H1 (cell line): Measurements from ENCODE around the gene STAT4. TPM values are rescaled to one million over a fixed set of nuclear protein-coding genes. Genes with fewer than 3 reads are reported as not detected.

ENCODE experiments used
- ASH2L ChIP-seq: fragments of 200-600, 300-600 bp; sonication (generic); IDR thresholded peaks from one replicate; pipeline ENCODE4 v1.7.1; 2017; ENCODE audit warnings: low read length
- GABPA ChIP-seq: IDR thresholded peaks from 2 replicates; pipeline ENCODE4 v1.6.1; 2011; ENCODE audit warnings: mild to moderate bottlenecking, low read length, moderate library complexity, borderline replicate concordance; ENCODE audit not compliant: insufficient read depth
- SRF ChIP-seq: IDR thresholded peaks from 2 replicates; pipeline ENCODE4 v1.6.1; 2011; ENCODE audit warnings: mild to moderate bottlenecking, low read depth, low read length, moderate library complexity
- TAF1 ChIP-seq: IDR thresholded peaks from 2 replicates; pipeline ENCODE4 v1.6.1; 2011; ENCODE audit warnings: mild to moderate bottlenecking, low read depth, low read length
- YY1 ChIP-seq: IDR thresholded peaks from 2 replicates; pipeline ENCODE4 v1.6.1; 2011; ENCODE audit warnings: low read depth, mild to moderate bottlenecking, low read length
- polyA plus RNA-seq, 7 experiments: library from polyadenylated mRNA; depleted of rRNA in 3 of 7; stranded (reverse) in 5 of 7; unstranded in 2 of 7; fragments of >200 nt in 5 of 7; fragments of 200-250 nt in 2 of 7; gene quantifications; 1 replicate in 5 of 7; 2 replicates in 1 of 7; 4 replicates in 1 of 7; pipeline versions ENCODE4 v1.2.1 to v1.2.3, GENCODE V29; 2011 to 2013; ENCODE audit warnings: missing spikeins in 2 of 7, mixed read lengths in 2 of 7
- total RNA-seq: library from RNA; stranded (reverse); fragmentation: NEBNext Ultra II Directional; extraction: Animal tissue kit (Norgen Biotek cat#: 25700); gene quantifications from 2 replicates; pipeline ENCODE4 v1.2.1, GENCODE V29; 2021
- TF ChIP-seq, protein P1 (sequence below): fragments of 300-600 bp; sonication (generic); IDR thresholded peaks from 2 replicates; pipeline ENCODE4 v1.7.1; 2012; ENCODE audit warnings: low read length, moderate library complexity, mild to moderate bottlenecking, inconsistent platforms; ENCODE audit not compliant: insufficient replicate concordance

STAT4 gene
- total and polyA plus RNA-seq, 2 of the 8 experiments (the other 6 are each of a cell fraction or from before 2014, with no cell fraction given) = 0.36 to 0.63 TPM

DNA sequence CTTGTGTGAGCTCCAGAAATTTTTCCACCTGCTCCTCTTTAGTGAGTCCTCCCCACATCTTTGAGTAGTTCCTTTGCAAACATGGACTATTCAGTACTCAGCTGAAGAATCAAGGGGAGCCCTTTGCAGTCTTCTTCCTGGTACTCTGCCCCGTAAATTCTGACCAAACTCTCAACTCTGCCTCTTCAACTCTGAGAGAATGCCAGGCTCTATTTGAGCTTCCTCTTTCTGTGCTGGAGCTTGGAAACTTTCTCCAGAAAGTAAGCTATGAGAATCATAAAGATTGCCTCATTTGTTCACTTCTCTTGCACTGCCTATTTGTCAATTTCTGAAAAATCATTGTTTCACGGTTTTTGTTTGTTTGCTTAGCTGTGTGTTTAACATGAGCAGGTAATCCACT lies 7.4 kb upstream of the STAT4 start (continued):
- TF ChIP-seq, protein P1, sequence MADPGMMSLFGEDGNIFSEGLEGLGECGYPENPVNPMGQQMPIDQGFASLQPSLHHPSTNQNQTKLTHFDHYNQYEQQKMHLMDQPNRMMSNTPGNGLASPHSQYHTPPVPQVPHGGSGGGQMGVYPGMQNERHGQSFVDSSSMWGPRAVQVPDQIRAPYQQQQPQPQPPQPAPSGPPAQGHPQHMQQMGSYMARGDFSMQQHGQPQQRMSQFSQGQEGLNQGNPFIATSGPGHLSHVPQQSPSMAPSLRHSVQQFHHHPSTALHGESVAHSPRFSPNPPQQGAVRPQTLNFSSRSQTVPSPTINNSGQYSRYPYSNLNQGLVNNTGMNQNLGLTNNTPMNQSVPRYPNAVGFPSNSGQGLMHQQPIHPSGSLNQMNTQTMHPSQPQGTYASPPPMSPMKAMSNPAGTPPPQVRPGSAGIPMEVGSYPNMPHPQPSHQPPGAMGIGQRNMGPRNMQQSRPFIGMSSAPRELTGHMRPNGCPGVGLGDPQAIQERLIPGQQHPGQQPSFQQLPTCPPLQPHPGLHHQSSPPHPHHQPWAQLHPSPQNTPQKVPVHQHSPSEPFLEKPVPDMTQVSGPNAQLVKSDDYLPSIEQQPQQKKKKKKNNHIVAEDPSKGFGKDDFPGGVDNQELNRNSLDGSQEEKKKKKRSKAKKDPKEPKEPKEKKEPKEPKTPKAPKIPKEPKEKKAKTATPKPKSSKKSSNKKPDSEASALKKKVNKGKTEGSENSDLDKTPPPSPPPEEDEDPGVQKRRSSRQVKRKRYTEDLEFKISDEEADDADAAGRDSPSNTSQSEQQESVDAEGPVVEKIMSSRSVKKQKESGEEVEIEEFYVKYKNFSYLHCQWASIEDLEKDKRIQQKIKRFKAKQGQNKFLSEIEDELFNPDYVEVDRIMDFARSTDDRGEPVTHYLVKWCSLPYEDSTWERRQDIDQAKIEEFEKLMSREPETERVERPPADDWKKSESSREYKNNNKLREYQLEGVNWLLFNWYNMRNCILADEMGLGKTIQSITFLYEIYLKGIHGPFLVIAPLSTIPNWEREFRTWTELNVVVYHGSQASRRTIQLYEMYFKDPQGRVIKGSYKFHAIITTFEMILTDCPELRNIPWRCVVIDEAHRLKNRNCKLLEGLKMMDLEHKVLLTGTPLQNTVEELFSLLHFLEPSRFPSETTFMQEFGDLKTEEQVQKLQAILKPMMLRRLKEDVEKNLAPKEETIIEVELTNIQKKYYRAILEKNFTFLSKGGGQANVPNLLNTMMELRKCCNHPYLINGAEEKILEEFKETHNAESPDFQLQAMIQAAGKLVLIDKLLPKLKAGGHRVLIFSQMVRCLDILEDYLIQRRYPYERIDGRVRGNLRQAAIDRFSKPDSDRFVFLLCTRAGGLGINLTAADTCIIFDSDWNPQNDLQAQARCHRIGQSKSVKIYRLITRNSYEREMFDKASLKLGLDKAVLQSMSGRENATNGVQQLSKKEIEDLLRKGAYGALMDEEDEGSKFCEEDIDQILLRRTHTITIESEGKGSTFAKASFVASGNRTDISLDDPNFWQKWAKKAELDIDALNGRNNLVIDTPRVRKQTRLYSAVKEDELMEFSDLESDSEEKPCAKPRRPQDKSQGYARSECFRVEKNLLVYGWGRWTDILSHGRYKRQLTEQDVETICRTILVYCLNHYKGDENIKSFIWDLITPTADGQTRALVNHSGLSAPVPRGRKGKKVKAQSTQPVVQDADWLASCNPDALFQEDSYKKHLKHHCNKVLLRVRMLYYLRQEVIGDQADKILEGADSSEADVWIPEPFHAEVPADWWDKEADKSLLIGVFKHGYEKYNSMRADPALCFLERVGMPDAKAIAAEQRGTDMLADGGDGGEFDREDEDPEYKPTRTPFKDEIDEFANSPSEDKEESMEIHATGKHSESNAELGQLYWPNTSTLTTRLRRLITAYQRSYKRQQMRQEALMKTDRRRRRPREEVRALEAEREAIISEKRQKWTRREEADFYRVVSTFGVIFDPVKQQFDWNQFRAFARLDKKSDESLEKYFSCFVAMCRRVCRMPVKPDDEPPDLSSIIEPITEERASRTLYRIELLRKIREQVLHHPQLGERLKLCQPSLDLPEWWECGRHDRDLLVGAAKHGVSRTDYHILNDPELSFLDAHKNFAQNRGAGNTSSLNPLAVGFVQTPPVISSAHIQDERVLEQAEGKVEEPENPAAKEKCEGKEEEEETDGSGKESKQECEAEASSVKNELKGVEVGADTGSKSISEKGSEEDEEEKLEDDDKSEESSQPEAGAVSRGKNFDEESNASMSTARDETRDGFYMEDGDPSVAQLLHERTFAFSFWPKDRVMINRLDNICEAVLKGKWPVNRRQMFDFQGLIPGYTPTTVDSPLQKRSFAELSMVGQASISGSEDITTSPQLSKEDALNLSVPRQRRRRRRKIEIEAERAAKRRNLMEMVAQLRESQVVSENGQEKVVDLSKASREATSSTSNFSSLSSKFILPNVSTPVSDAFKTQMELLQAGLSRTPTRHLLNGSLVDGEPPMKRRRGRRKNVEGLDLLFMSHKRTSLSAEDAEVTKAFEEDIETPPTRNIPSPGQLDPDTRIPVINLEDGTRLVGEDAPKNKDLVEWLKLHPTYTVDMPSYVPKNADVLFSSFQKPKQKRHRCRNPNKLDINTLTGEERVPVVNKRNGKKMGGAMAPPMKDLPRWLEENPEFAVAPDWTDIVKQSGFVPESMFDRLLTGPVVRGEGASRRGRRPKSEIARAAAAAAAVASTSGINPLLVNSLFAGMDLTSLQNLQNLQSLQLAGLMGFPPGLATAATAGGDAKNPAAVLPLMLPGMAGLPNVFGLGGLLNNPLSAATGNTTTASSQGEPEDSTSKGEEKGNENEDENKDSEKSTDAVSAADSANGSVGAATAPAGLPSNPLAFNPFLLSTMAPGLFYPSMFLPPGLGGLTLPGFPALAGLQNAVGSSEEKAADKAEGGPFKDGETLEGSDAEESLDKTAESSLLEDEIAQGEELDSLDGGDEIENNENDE = no peak
- TF ChIP-seq SRF (no peak), TAF1 (no peak), YY1 (no peak), GABPA (no peak), ASH2L (no peak)
